ENCODE data around the gene ZNF423.

ZNF423 gene

GRCh38 chr16:49739381-49739780 lies 116.5 kb downstream of the ZNF423 start:
- DNase-seq (ENCODE audit: low read depth, low spot score): no peak
- ChIA-PET POLR2A (interaction anchor here (0.7 kb wide), 1 partner anchor 153 kb away, joined by 6 read pairs; no protein-coding TSS in a partner anchor), CTCF (no interaction called here)
- no peak overlapping the region for H3K4me3 ChIP-seq (ENCODE audit: low read depth, low read length)
- TF ChIP-seq CTCF (IDR thresholded peaks at IDR 0.05; ENCODE audit: insufficient read depth, low read length, missing control alignments): no peak

- DNase-seq (ENCODE audit: low read depth, low spot score): no peak
- H3K4me3 ChIP-seq (ENCODE audit: low read depth, low read length): no peak overlapping the region
- TF ChIP-seq CTCF (IDR thresholded peaks at IDR 0.05; ENCODE audit: insufficient read depth, low read length, missing control alignments): no peak
- ChIA-PET POLR2A (interaction anchor here (0.7 kb wide), 1 partner anchor 153 kb away, joined by 6 read pairs; no protein-coding TSS in a partner anchor), CTCF (no interaction called here)
Observed at GRCh38 chr16:49738832-49739231, 117.1 kb downstream of the ZNF423 start.

GRCh38 chr16:49738001-49738400 lies 117.9 kb downstream of the ZNF423 start:
- ChIA-PET CTCF (no interaction called here), POLR2A (no interaction called here)
- no peak for DNase-seq (ENCODE audit: low read depth, low spot score)
- H3K4me3 ChIP-seq (ENCODE audit: low read depth, low read length): no peak overlapping the region
- TF ChIP-seq CTCF (IDR thresholded peaks at IDR 0.05; ENCODE audit: insufficient read depth, low read length, missing control alignments): no peak

- no peak for DNase-seq (ENCODE audit: low read depth, low spot score)
- no peak overlapping the region for H3K4me3 ChIP-seq (ENCODE audit: low read depth, low read length)
- POLR2A ChIA-PET: no interaction called here
- TF ChIP-seq CTCF (IDR thresholded peaks at IDR 0.05; ENCODE audit: insufficient read depth, low read length, missing control alignments): no peak
- CTCF ChIA-PET: no interaction called here
Observed at GRCh38 chr16:49737541-49737940, 118.4 kb downstream of the ZNF423 start.

GRCh38 chr16:49734331-49734730 lies 121.6 kb downstream of the ZNF423 start:
- no peak for TF ChIP-seq CTCF (IDR thresholded peaks at IDR 0.05; ENCODE audit: insufficient read depth, low read length, missing control alignments)
- POLR2A ChIA-PET: no interaction called here
- CTCF ChIA-PET: no interaction called here
- DNase-seq (ENCODE audit: low read depth, low spot score): no peak
- H3K4me3 ChIP-seq (ENCODE audit: low read depth, low read length): no peak overlapping the region

- POLR2A ChIA-PET: no interaction called here
- CTCF ChIA-PET: no interaction called here
- no peak for DNase-seq (ENCODE audit: low read depth, low spot score)
- TF ChIP-seq CTCF (IDR thresholded peaks at IDR 0.05; ENCODE audit: insufficient read depth, low read length, missing control alignments): no peak
- H3K4me3 ChIP-seq (ENCODE audit: low read depth, low read length): no peak overlapping the region
Observed at GRCh38 chr16:49733313-49734009, 122.5 kb downstream of the ZNF423 start.

All from AG04449 (cell line).